Endothelial cell of umbilical vein (primary cell): ENCODE measurements around the gene EIF2D.

ENCODE experiments used
- EZH2 ChIP-seq: IDR thresholded peaks from 2 replicates; pipeline ENCODE4 v1.6.1; 2012; ENCODE audit warnings: borderline replicate concordance, low read depth, mild to moderate bottlenecking, moderate library complexity, low read length, inconsistent platforms; ENCODE audit not compliant: severe bottlenecking
- GATA2 ChIP-seq: IDR thresholded peaks from 2 replicates; pipeline ENCODE4 v1.7.0; 2011; ENCODE audit warnings: low read depth, mild to moderate bottlenecking, moderate library complexity, mixed read lengths, low read length; ENCODE audit not compliant: insufficient read length, insufficient read depth
- JUN ChIP-seq: IDR thresholded peaks from 2 replicates; pipeline ENCODE4 v1.6.1; 2011; ENCODE audit warnings: borderline replicate concordance, low read depth; ENCODE audit not compliant: insufficient read length, insufficient read depth
- MYC ChIP-seq: IDR thresholded peaks from one replicate; pipeline ENCODE4 v1.6.1; 2011; ENCODE audit warnings: mild to moderate bottlenecking, low read depth, low read length
- POLR2A ChIP-seq: IDR thresholded peaks from 2 replicates; pipeline ENCODE4 v1.6.1; 2012; ENCODE audit warnings: low read depth, mild to moderate bottlenecking, control low read depth, low read length
- POLR2AphosphoS5 ChIP-seq: IDR thresholded peaks from 2 replicates; pipeline ENCODE4 v1.6.1; 2012; ENCODE audit warnings: low read depth, mild to moderate bottlenecking, control low read depth, low read length, moderate library complexity; ENCODE audit not compliant: insufficient read depth
- TF ChIP-seq, protein P1 (sequence below), 2 donors: IDR thresholded peaks; 1 replicate in 1 of 2; 2 replicates in 1 of 2; pipeline ENCODE4 v1.5.1; 2011; ENCODE audit warnings: low read length in 2 of 2, mild to moderate bottlenecking in 2 of 2, moderate library complexity in 2 of 2, control low read depth in 1 of 2, inconsistent platforms in 1 of 2, low read depth in 1 of 2; ENCODE audit not compliant: insufficient read depth in 1 of 2; ENCODE audit errors: extremely low read depth in 1 of 2
- TF ChIP-seq, protein P2 (sequence below): IDR thresholded peaks from 2 replicates; pipeline ENCODE4 v1.6.1; 2011; ENCODE audit not compliant: insufficient read depth, insufficient read length

DNA sequence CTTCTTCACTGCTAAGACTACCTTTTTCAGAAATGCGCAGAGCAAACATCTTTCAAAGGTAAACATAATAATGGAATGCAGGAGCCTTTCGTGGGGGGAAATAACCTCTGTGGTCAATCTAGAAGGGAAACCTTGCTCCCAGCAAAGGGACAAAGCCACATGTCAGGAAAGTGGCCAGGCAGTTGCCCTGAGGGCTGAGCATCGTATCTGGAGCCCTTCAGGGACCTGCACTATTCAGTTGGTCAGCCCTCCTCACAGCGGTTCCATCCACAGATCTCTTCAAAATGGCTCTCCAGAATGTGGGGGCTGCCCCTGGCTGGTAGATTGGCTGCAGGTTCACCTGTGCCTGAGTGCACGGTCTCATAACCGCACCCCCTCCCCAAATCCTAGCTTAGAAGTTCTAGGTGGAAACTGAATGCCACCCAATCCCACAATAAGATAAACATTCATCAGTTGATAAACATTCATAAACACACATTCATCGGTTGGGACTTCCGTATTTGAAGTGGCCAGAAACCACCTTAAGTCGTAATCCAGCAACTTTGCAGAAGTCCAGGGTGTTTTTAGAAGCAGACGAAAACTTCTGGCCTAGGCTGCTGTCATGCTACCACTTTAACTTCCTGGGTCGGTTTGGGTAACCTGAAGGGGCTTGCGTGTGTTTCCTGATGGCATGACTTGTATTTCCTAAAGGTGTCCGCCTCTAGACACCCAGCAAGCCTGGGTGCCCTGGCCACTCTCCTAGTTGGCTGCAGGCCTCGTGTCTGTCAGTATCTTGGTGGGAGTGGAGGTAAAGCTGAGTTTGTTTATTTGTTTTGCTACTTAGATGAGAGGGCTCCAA lies 54.4 kb downstream of the EIF2D start:
- TF ChIP-seq, protein P1, sequence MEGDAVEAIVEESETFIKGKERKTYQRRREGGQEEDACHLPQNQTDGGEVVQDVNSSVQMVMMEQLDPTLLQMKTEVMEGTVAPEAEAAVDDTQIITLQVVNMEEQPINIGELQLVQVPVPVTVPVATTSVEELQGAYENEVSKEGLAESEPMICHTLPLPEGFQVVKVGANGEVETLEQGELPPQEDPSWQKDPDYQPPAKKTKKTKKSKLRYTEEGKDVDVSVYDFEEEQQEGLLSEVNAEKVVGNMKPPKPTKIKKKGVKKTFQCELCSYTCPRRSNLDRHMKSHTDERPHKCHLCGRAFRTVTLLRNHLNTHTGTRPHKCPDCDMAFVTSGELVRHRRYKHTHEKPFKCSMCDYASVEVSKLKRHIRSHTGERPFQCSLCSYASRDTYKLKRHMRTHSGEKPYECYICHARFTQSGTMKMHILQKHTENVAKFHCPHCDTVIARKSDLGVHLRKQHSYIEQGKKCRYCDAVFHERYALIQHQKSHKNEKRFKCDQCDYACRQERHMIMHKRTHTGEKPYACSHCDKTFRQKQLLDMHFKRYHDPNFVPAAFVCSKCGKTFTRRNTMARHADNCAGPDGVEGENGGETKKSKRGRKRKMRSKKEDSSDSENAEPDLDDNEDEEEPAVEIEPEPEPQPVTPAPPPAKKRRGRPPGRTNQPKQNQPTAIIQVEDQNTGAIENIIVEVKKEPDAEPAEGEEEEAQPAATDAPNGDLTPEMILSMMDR (IDR thresholded peaks at IDR 0.05; ENCODE audit: extremely low read depth in 1 of 2, insufficient read depth in 1 of 2, low read depth in 1 of 2, low read length in 2 of 2), result no peak
- TF ChIP-seq MYC, result no peak
- no peak for TF ChIP-seq POLR2AphosphoS5
- TF ChIP-seq POLR2A, result no peak
- TF ChIP-seq JUN, result no peak
- no peak for TF ChIP-seq EZH2
- TF ChIP-seq, protein P2, sequence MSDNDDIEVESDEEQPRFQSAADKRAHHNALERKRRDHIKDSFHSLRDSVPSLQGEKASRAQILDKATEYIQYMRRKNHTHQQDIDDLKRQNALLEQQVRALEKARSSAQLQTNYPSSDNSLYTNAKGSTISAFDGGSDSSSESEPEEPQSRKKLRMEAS, result no peak
- no peak for TF ChIP-seq GATA2
